WTC11 (cell line): ENCODE data around the gene COPE. TPM values are rescaled to one million over a fixed set of nuclear protein-coding genes. Genes with fewer than 3 reads are reported as not detected.

ENCODE experiments used
- ATAC-seq: fragments of 200-7000 bp; cut with Tn5 transposase; 2 replicates; pipeline ENCODE4 v1.10.0; 2021; ENCODE audit warnings: mild to moderate bottlenecking, moderate library complexity
- CTCF ChIA-PET: fragments of 300-600 bp; sonication (Branson Sonifier 250); formaldehyde crosslinking; loops from one replicate; lab custom pipeline; 2021; ENCODE audit warnings: antibody characterized with exemption; lab: Charles Lee
- POLR2A ChIA-PET: fragments of 350-600 bp; sonication (Branson Sonifier 250); formaldehyde crosslinking; loops from one replicate; lab custom pipeline; 2021; ENCODE audit warnings: antibody characterized with exemption; lab: Charles Lee
- DNase-seq: peaks from one replicate; pipeline ENCODE4 v3.0.0; 2021; ENCODE audit warnings: low spot score
- H3K27ac Mint-ChIP-seq: 2 replicates; pipeline ENCODE4 v1.8.0; 2021; ENCODE audit warnings: mixed read lengths
- H3K27me3 Mint-ChIP-seq: 2 replicates; pipeline ENCODE4 v1.8.0; 2021; ENCODE audit warnings: low read depth, mild to moderate bottlenecking, moderate library complexity, mixed read lengths
- H3K36me3 Mint-ChIP-seq: 2 replicates; pipeline ENCODE4 v1.8.0; 2021; ENCODE audit warnings: mixed read lengths
- H3K4me1 Mint-ChIP-seq: 2 replicates; pipeline ENCODE4 v1.8.0; 2022; ENCODE audit warnings: mixed read lengths
- H3K4me3 Mint-ChIP-seq: 2 replicates; pipeline ENCODE4 v1.8.0; 2021; ENCODE audit warnings: mild to moderate bottlenecking, moderate library complexity, mixed read lengths
- H3K9me3 Mint-ChIP-seq: 2 replicates; pipeline ENCODE4 v1.8.0; 2021; ENCODE audit warnings: mixed read lengths
- AFF4 ChIP-seq: sonication (generic); formaldehyde crosslinking; IDR thresholded peaks from 2 replicates; pipeline ENCODE4 v1.8.1; 2023; ENCODE audit warnings: mild to moderate bottlenecking, missing genetic modification reagents, borderline replicate concordance
- ATF2 ChIP-seq: sonication (generic); formaldehyde crosslinking; IDR thresholded peaks from 2 replicates; pipeline ENCODE4 v1.8.1; 2022; ENCODE audit warnings: low read depth, missing genetic modification reagents, borderline replicate concordance
- ATF3 ChIP-seq: sonication (generic); formaldehyde crosslinking; conservative IDR thresholded peaks from 2 replicates; pipeline ENCODE4 v1.8.1; 2022; ENCODE audit warnings: mild to moderate bottlenecking, missing genetic modification reagents
- CDX4 ChIP-seq: fragments of 250-450 bp; sonication (Bioruptor Pico); IDR thresholded peaks from 2 replicates; pipeline ENCODE4 v1.9.0; 2021; ENCODE audit warnings: moderate library complexity, mild to moderate bottlenecking, inconsistent platforms, borderline replicate concordance
- E2F1 ChIP-seq: sonication (generic); formaldehyde crosslinking; IDR thresholded peaks from 2 replicates; pipeline ENCODE4 v1.8.0; 2022; ENCODE audit warnings: mild to moderate bottlenecking, missing genetic modification reagents
- FOXJ3 ChIP-seq: sonication (generic); formaldehyde crosslinking; IDR thresholded peaks from 2 replicates; pipeline ENCODE4 v1.9.0; 2021; ENCODE audit warnings: missing genetic modification reagents, mild to moderate bottlenecking, borderline replicate concordance
- FOXP4 ChIP-seq: sonication (generic); formaldehyde crosslinking; IDR thresholded peaks from 2 replicates; pipeline ENCODE4 v1.8.0; 2022; ENCODE audit warnings: mild to moderate bottlenecking, missing genetic modification reagents
- GABPB1 ChIP-seq: sonication (generic); formaldehyde crosslinking; IDR thresholded peaks from 2 replicates; pipeline ENCODE4 v1.8.1; 2023; ENCODE audit warnings: mild to moderate bottlenecking, missing genetic modification reagents
- KAT7 ChIP-seq: sonication (generic); formaldehyde crosslinking; IDR thresholded peaks from 2 replicates; pipeline ENCODE4 v1.8.1; 2023; ENCODE audit warnings: missing genetic modification reagents, mild to moderate bottlenecking, borderline replicate concordance
- MAX ChIP-seq: sonication (generic); formaldehyde crosslinking; IDR thresholded peaks from 2 replicates; pipeline ENCODE4 v1.8.0; 2022; ENCODE audit warnings: mild to moderate bottlenecking, missing genetic modification reagents
- NFYB ChIP-seq: sonication (generic); formaldehyde crosslinking; conservative IDR thresholded peaks from 2 replicates; pipeline ENCODE4 v1.8.0; 2022; ENCODE audit warnings: low read depth, missing genetic modification reagents
- PRDM15 ChIP-seq: sonication (generic); formaldehyde crosslinking; IDR thresholded peaks from 2 replicates; pipeline ENCODE4 v1.8.0; 2022; ENCODE audit warnings: missing genetic modification reagents
- PRRX2 ChIP-seq: fragments of 250-450 bp; sonication (Bioruptor Pico); IDR thresholded peaks from 2 replicates; pipeline ENCODE4 v1.8.0; 2021; ENCODE audit warnings: mild to moderate bottlenecking
- SMAD4 ChIP-seq: sonication (generic); formaldehyde crosslinking; IDR thresholded peaks from 2 replicates; pipeline ENCODE4 v1.8.0; 2022; ENCODE audit warnings: mild to moderate bottlenecking, missing genetic modification reagents
- SOX15 ChIP-seq: fragments of 250-450 bp; sonication (Bioruptor Pico); IDR thresholded peaks from 2 replicates; pipeline ENCODE4 v1.9.0; 2021; ENCODE audit warnings: mild to moderate bottlenecking
- TEAD4 ChIP-seq: sonication (generic); formaldehyde crosslinking; IDR thresholded peaks from 2 replicates; pipeline ENCODE4 v1.8.0; 2022; ENCODE audit warnings: mild to moderate bottlenecking, missing genetic modification reagents
- TP53 ChIP-seq: sonication (generic); formaldehyde crosslinking; IDR thresholded peaks from 2 replicates; pipeline ENCODE4 v1.8.1; 2023; ENCODE audit warnings: mild to moderate bottlenecking, missing genetic modification reagents
- ZNF263 ChIP-seq: sonication (generic); formaldehyde crosslinking; IDR thresholded peaks from 2 replicates; pipeline ENCODE4 v1.8.1; 2022; ENCODE audit warnings: low read depth, mild to moderate bottlenecking, moderate library complexity, missing genetic modification reagents
- ZNF512 ChIP-seq: sonication (generic); formaldehyde crosslinking; IDR thresholded peaks from 2 replicates; pipeline ENCODE4 v1.8.1; 2022; ENCODE audit warnings: missing genetic modification reagents, borderline replicate concordance
- total RNA-seq: library from RNA; stranded (reverse); gene quantifications from 3 replicates; pipeline ENCODE4 v1.2.3, GENCODE V29; 2021

The COPE gene
- total RNA-seq, 1 experiment from 2014 or later = 228 TPM

- Mint-ChIP-seq H3K4me1 (no peaks in the 10 kb centered on the region), H3K27ac (no peak overlapping the region), H3K9me3 (no peaks in the 10 kb centered on the region), H3K27me3 (no peaks in the 10 kb centered on the region), H3K36me3 (peaks cover 69% of the 10 kb centered on the region), H3K4me3 (no peak overlapping the region)
- DNase-seq = no peak
- ChIA-PET CTCF (interaction anchor here (0.6 to 5.9 kb wide), 2 partner anchors 12 to 288 kb away, joined by 5 to 45 read pairs; no protein-coding TSS in a partner anchor), POLR2A (no interaction called here)
- no peak for ATAC-seq
- no peak for TF ChIP-seq AFF4 (CRISPR knock-in tag)
- TF ChIP-seq CDX4 (CRISPR knock-in tag) = no peak
- no peak for TF ChIP-seq KAT7
- TF ChIP-seq SMAD4 (CRISPR knock-in tag) = no peak
- TF ChIP-seq E2F1 (CRISPR knock-in tag) = no peak
- no peak for TF ChIP-seq PRDM15
- no peak for TF ChIP-seq NFYB (CRISPR knock-in tag)
- TF ChIP-seq TP53 (CRISPR knock-in tag) = no peak
- no peak for TF ChIP-seq GABPB1 (CRISPR knock-in tag)
These were observed 60.1 kb downstream of the COPE start for GRCh38 chr19:18858906-18859646.

- H3K27ac Mint-ChIP-seq = no peak overlapping the region
- no peak for ATAC-seq
- no peaks in the 10 kb centered on the region for H3K27me3 Mint-ChIP-seq
- H3K36me3 Mint-ChIP-seq = peaks cover 72% of the 10 kb centered on the region
- H3K9me3 Mint-ChIP-seq = no peaks in the 10 kb centered on the region
- no peak overlapping the region for H3K4me3 Mint-ChIP-seq
- CTCF ChIA-PET = interaction anchor here (0.5 to 5.9 kb wide), 5 partner anchors 10 to 139 kb away, joined by 3 to 45 read pairs (median 5); partner anchors contain the start of gene UPF1
- DNase-seq = no peak
- POLR2A ChIA-PET = no interaction called here
- no peaks in the 10 kb centered on the region for H3K4me1 Mint-ChIP-seq
- no peak for TF ChIP-seq FOXP4 (CRISPR knock-in tag)
- no peak for TF ChIP-seq ATF3
- TF ChIP-seq TEAD4 = no peak
- no peak for TF ChIP-seq PRRX2 (CRISPR knock-in tag)
- TF ChIP-seq ATF2 (CRISPR knock-in tag) = no peak
- no peak for TF ChIP-seq MAX (CRISPR knock-in tag)
- no peak for TF ChIP-seq SOX15 (CRISPR knock-in tag)
- no peak for TF ChIP-seq ZNF263
- no peak for TF ChIP-seq FOXJ3 (CRISPR knock-in tag)
- no peak for TF ChIP-seq ZNF512 (CRISPR knock-in tag)
These were observed 62.0 kb downstream of the COPE start for GRCh38 chr19:18857223-18857622.
